HEK293 (cell line): Measurements from ENCODE around the gene RARRES2.

Experiments used
- CTCF ChIA-PET: fragments of 350-600 bp; formaldehyde crosslinking; extraction: SDS; loops from one replicate; lab custom pipeline; 2021; ENCODE audit warnings: antibody characterized with exemption; lab: Yijun Ruan, JAX
- POLR2A ChIA-PET: fragments of 300-600 bp; formaldehyde crosslinking; extraction: SDS; loops from one replicate; lab custom pipeline; 2020; ENCODE audit warnings: antibody characterized with exemption, inconsistent platforms; lab: Yijun Ruan, JAX
- H3K27ac ChIP-seq: fragments of 200-500 bp; sonication (Bioruptor generic); 2 replicates; pipeline ENCODE4 v1.5.1; 2014; ENCODE audit warnings: low read depth, low read length, control low read depth, inconsistent platforms; ENCODE audit errors: extremely low read depth
- H3K36me3 ChIP-seq, 2 experiments: fragments of 200-500 bp in 1 of 2; sonication (Bioruptor generic) in 1 of 2; 1 replicate in 1 of 2; 2 replicates in 1 of 2; pipeline ENCODE4 v1.5.1; 2014 to 2017; ENCODE audit warnings: inconsistent platforms in 2 of 2, low read length in 2 of 2; ENCODE audit not compliant: control insufficient read depth in 2 of 2, insufficient read depth in 1 of 2
- H3K4me1 ChIP-seq: fragments of 200-500 bp; sonication (Bioruptor generic); 2 replicates; pipeline ENCODE4 v1.5.1; 2014; ENCODE audit warnings: mild to moderate bottlenecking, low read length, inconsistent platforms; ENCODE audit not compliant: control insufficient read depth, insufficient read depth
- H3K4me3 ChIP-seq: 2 replicates; pipeline ENCODE4 v1.5.1; 2011; ENCODE audit warnings: low read depth, mild to moderate bottlenecking, control low read depth, low read length, moderate library complexity
- H3K9me3 ChIP-seq: fragments of 200-500 bp; sonication (Bioruptor generic); 2 replicates; pipeline ENCODE4 v1.5.1; 2014; ENCODE audit warnings: low read depth, low read length, inconsistent platforms; ENCODE audit not compliant: control insufficient read depth, insufficient read depth
- GLI2 ChIP-seq: fragments of 450-650 bp; formaldehyde crosslinking; IDR thresholded peaks from 2 replicates; pipeline ENCODE4; 2017; ENCODE audit warnings: missing biosample characterization, missing genetic modification characterization, low read depth, borderline replicate concordance
- GLI4 ChIP-seq: fragments of 450-650 bp; formaldehyde crosslinking; IDR thresholded peaks from 2 replicates; pipeline ENCODE4 v1.5.1; 2016; ENCODE audit warnings: missing biosample characterization, missing genetic modification characterization
- GLIS1 ChIP-seq: fragments of 450-650 bp; formaldehyde crosslinking; IDR thresholded peaks from 2 replicates; pipeline ENCODE4 v1.5.1; 2016; ENCODE audit warnings: missing biosample characterization, missing genetic modification characterization
- HOXA7 ChIP-seq: sonication (generic); formaldehyde crosslinking; IDR thresholded peaks from 2 replicates; pipeline ENCODE4 v1.8.1; 2022; ENCODE audit warnings: missing genetic modification reagents, borderline replicate concordance
- KLF16 ChIP-seq: fragments of 450-650 bp; formaldehyde crosslinking; IDR thresholded peaks from 2 replicates; pipeline ENCODE4 v1.5.1; 2017; ENCODE audit warnings: missing biosample characterization, missing genetic modification characterization
- KLF17 ChIP-seq: fragments of 450-650 bp; formaldehyde crosslinking; IDR thresholded peaks from 2 replicates; pipeline ENCODE4 v1.5.1; 2016; ENCODE audit warnings: missing biosample characterization, missing genetic modification characterization
- KLF7 ChIP-seq: fragments of 450-650 bp; formaldehyde crosslinking; IDR thresholded peaks from 2 replicates; pipeline ENCODE4 v1.5.1; 2016; ENCODE audit warnings: missing biosample characterization, missing genetic modification characterization, borderline replicate concordance
- PRDM6 ChIP-seq: fragments of 450-650 bp; formaldehyde crosslinking; IDR thresholded peaks from 2 replicates; pipeline ENCODE4 v1.5.1; 2017; ENCODE audit warnings: missing biosample characterization, missing genetic modification characterization
- SP3 ChIP-seq: fragments of 450-650 bp; formaldehyde crosslinking; IDR thresholded peaks from 2 replicates; pipeline ENCODE4 v1.5.1; 2016; ENCODE audit warnings: missing biosample characterization, missing genetic modification characterization
- ZBTB21 ChIP-seq: fragments of 450-650 bp; formaldehyde crosslinking; IDR thresholded peaks from 2 replicates; pipeline ENCODE4 v1.5.1; 2017; ENCODE audit warnings: missing biosample characterization, missing genetic modification characterization
- ZBTB48 ChIP-seq: fragments of 450-650 bp; formaldehyde crosslinking; IDR thresholded peaks from 2 replicates; pipeline ENCODE4 v1.5.1; 2016; ENCODE audit warnings: missing biosample characterization, missing genetic modification characterization
- ZBTB49 ChIP-seq: fragments of 450-650 bp; formaldehyde crosslinking; IDR thresholded peaks from 2 replicates; pipeline ENCODE4 v1.5.1; 2016; ENCODE audit warnings: missing biosample characterization, missing genetic modification characterization, low read depth
- ZIC2 ChIP-seq: fragments of 450-650 bp; formaldehyde crosslinking; IDR thresholded peaks from 2 replicates; pipeline ENCODE4 v1.5.1; 2016; ENCODE audit warnings: missing biosample characterization, missing genetic modification characterization
- ZNF112 ChIP-seq: fragments of 450-650 bp; formaldehyde crosslinking; IDR thresholded peaks from 2 replicates; pipeline ENCODE4 v1.5.0; 2017; ENCODE audit warnings: missing biosample characterization, missing genetic modification characterization
- ZNF114 ChIP-seq: fragments of 450-650 bp; formaldehyde crosslinking; IDR thresholded peaks from 2 replicates; pipeline ENCODE4 v1.5.0; 2017; ENCODE audit warnings: missing biosample characterization, missing genetic modification characterization
- ZNF157 ChIP-seq: fragments of 450-650 bp; formaldehyde crosslinking; IDR thresholded peaks from 2 replicates; pipeline ENCODE4 v1.5.1; 2016; ENCODE audit warnings: missing biosample characterization, missing genetic modification characterization
- ZNF16 ChIP-seq: fragments of 450-650 bp; formaldehyde crosslinking; IDR thresholded peaks from 2 replicates; pipeline ENCODE4 v1.5.1; 2016; ENCODE audit warnings: low read depth, missing biosample characterization, missing genetic modification characterization
- ZNF174 ChIP-seq: fragments of 450-650 bp; formaldehyde crosslinking; IDR thresholded peaks from 2 replicates; pipeline ENCODE4 v1.5.0; 2017; ENCODE audit warnings: missing biosample characterization, mild to moderate bottlenecking, missing genetic modification characterization
- ZNF274 ChIP-seq, 2 experiments: fragments of 200-500 bp in 1 of 2; fragments of 450-650 bp in 1 of 2; sonication (Bioruptor generic) in 1 of 2; formaldehyde crosslinking in 1 of 2; IDR thresholded peaks; 2 replicates each; pipeline versions ENCODE4 v1.5.1 to v1.6.1; 2014 to 2016; ENCODE audit warnings: borderline replicate concordance in 1 of 2, inconsistent platforms in 1 of 2, low read length in 1 of 2, missing biosample characterization in 1 of 2, missing genetic modification characterization in 1 of 2
- ZNF292 ChIP-seq: fragments of 450-650 bp; formaldehyde crosslinking; IDR thresholded peaks from 2 replicates; pipeline ENCODE4 v1.5.1; 2016; ENCODE audit warnings: low read depth, missing biosample characterization, missing genetic modification characterization, borderline replicate concordance
- ZNF529 ChIP-seq: fragments of 450-650 bp; formaldehyde crosslinking; IDR thresholded peaks from 2 replicates; pipeline ENCODE4 v1.5.1; 2017; ENCODE audit warnings: missing genetic modification characterization, missing biosample characterization; ENCODE audit not compliant: insufficient replicate concordance
- ZNF600 ChIP-seq: fragments of 450-650 bp; formaldehyde crosslinking; IDR thresholded peaks from 2 replicates; pipeline ENCODE4 v1.5.1; 2016; ENCODE audit warnings: missing biosample characterization, missing genetic modification characterization
- ZNF76 ChIP-seq: fragments of 450-650 bp; formaldehyde crosslinking; IDR thresholded peaks from 2 replicates; pipeline ENCODE4; 2016; ENCODE audit warnings: low read depth, missing biosample characterization, missing genetic modification characterization, borderline replicate concordance
- ZNF785 ChIP-seq: fragments of 450-650 bp; formaldehyde crosslinking; IDR thresholded peaks from 2 replicates; pipeline ENCODE4 v1.5.1; 2016; ENCODE audit warnings: missing biosample characterization, missing genetic modification characterization
- ZSCAN23 ChIP-seq: fragments of 450-650 bp; formaldehyde crosslinking; IDR thresholded peaks from 2 replicates; pipeline ENCODE4 v1.5.1; 2016; ENCODE audit warnings: missing biosample characterization, missing genetic modification characterization

Gene RARRES2

GRCh38 chr7:150368884-150369747, 27.7 kb upstream of the RARRES2 start (continued):
- TF ChIP-seq ZNF76 (tag by site-specific recombination) (peak; percentile 88), ZSCAN23 (tag by site-specific recombination) (no peak), ZNF529 (tag by site-specific recombination) (no peak), ZNF114 (tag by site-specific recombination) (no peak), ZNF785 (tag by site-specific recombination) (no peak), GLIS1 (peak; percentile 17; the same call in 1 of the 2 replicates), KLF17 (tag by site-specific recombination) (0 out of 2 replicates have a peak, but pooled peaks have one; percentile 15), PRDM6 (tag by site-specific recombination) (no peak), ZBTB21 (no peak), ZNF292 (tag by site-specific recombination) (no peak), SP3 (tag by site-specific recombination) (no peak), HOXA7 (CRISPR knock-in tag) (no peak), KLF16 (tag by site-specific recombination) (0 out of 2 replicates have a peak, but pooled peaks have one; percentile 31), ZNF16 (tag by site-specific recombination) (no peak), ZNF174 (no peak), ZNF112 (no peak), ZBTB48 (no peak)

GRCh38 chr7:150368096-150368883, 26.9 kb upstream of the RARRES2 start, which contains the start of gene REPIN1:
Gene REPIN1 (plus strand): TSS chr7:150368822. CDS start chr7:150369712, 890 bp downstream.
- Histone ChIP-seq H3K36me3 (peaks cover 0 to 39% of the 10 kb centered on the region in 2 experiments; a peak in 1 of 3 replicates), H3K27ac (peak within 1 kb of the TSS; percentile 74), H3K4me1 (no peaks in the 10 kb centered on the region), H3K9me3 (no peaks in the 10 kb centered on the region), H3K4me3 (peak within 1 kb of the TSS; percentile 89)
- POLR2A ChIA-PET, result interaction anchor here (0.6 to 2.5 kb wide), 9 partner anchors 10 to 55 kb away, joined by 3 to 18 read pairs (median 4); no protein-coding TSS in a partner anchor
- CTCF ChIA-PET, result interaction anchor here (0.8 to 0.9 kb wide), 2 partner anchors 11 to 37 kb away, joined by 3 to 4 read pairs; a partner anchor contains a TSS
- TF ChIP-seq ZNF157 (tag by site-specific recombination) (no peak), ZNF174 (no peak), ZNF274 (IDR thresholded peaks at IDR 0.05; ENCODE audit: low read length) (no peak), ZNF274 (tag by site-specific recombination; IDR thresholded peaks at IDR 0.05; ENCODE audit: borderline replicate concordance) (no peak), ZIC2 (peak; percentile 73), ZNF600 (tag by site-specific recombination) (peak; percentile 25; the same call in 1 of the 2 replicates), GLI2 (no peak), ZBTB49 (tag by site-specific recombination) (no peak), GLI4 (tag by site-specific recombination) (no peak), KLF17 (tag by site-specific recombination) (peak; percentile 38; the same call in 1 of the 2 replicates), KLF7 (tag by site-specific recombination) (no peak)
